Rectal smooth muscle tissue (tissue), 1 donor: ENCODE data around the gene DLEC1.
"Not testable (repeated sequence)": the region's sequence is repeated elsewhere in the genome, so short reads cannot be mapped to it uniquely, and the experiment has no call there.

ENCODE experiments used
- H3K27ac ChIP-seq: one replicate; pipeline ENCODE4 v1.7.0; 2013; ENCODE audit warnings: low read depth, low read length, inconsistent platforms
- H3K27me3 ChIP-seq: one replicate; pipeline ENCODE4 v1.7.0; 2013; ENCODE audit warnings: low read length; ENCODE audit not compliant: control insufficient read depth, insufficient read depth
- H3K36me3 ChIP-seq: one replicate; pipeline ENCODE4 v1.7.0; 2013; ENCODE audit warnings: low read length; ENCODE audit not compliant: control insufficient read depth, insufficient read depth
- H3K4me1 ChIP-seq: one replicate; pipeline ENCODE4 v1.7.0; 2013; ENCODE audit warnings: low read length; ENCODE audit not compliant: control insufficient read depth, insufficient read depth
- H3K4me3 ChIP-seq: one replicate; pipeline ENCODE4 v1.7.0; 2013; ENCODE audit warnings: low read length
- H3K9ac ChIP-seq: one replicate; pipeline ENCODE4 v1.7.0; 2013; ENCODE audit warnings: low read length

DLEC1 gene

GRCh38 chr3:38027466-38028465 lies 11.2 kb upstream of the DLEC1 start:
- peaks cover 4% of the 10 kb centered on the region for H3K27me3 ChIP-seq
- no peak overlapping the region for H3K9ac ChIP-seq
- H3K4me3 ChIP-seq = no peak overlapping the region
- H3K36me3 ChIP-seq = no peaks in the 10 kb centered on the region
- peaks cover 8% of the 10 kb centered on the region for H3K4me1 ChIP-seq
- no peak overlapping the region for H3K27ac ChIP-seq

DNA sequence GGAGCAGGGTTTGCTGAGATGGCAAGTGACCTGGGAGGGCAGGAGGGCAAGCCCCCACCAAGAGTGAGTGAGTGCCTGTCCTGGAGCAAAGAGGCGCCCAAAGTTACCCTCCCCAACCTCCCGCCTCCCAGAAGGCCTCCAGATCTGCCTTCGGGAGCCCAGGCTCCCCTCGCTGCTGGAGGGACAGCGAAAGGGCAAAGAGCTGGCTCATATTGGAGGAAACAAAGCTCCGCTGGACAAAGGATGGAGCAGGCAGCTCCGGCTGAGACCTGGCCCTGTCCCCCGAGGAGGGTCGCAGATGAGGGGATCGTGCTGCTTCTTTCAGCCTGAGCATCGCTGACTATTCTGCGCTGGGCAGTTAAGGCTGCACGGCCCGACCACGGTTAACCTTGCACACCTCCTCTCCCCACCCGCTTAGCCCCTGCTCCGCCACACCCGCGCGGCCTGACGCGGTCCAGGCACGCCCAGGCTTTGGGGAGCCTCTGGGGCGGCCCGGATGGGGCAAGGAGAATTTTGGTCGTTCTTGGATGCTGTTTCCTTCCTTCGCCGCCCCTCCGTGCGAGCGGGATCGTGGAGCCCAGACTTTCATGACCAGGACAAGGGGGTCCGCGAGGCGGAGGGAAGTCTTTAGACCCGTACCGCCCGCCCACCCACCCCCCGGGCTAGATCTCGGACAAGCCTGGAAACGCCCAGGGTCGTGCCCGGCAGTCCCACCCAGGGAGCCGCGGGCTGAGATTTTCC lies 10.2 kb upstream of the DLEC1 start:
- Histone ChIP-seq H3K4me3 (peak overlapping the region; percentile 65), H3K9ac (no peak overlapping the region)

DNA sequence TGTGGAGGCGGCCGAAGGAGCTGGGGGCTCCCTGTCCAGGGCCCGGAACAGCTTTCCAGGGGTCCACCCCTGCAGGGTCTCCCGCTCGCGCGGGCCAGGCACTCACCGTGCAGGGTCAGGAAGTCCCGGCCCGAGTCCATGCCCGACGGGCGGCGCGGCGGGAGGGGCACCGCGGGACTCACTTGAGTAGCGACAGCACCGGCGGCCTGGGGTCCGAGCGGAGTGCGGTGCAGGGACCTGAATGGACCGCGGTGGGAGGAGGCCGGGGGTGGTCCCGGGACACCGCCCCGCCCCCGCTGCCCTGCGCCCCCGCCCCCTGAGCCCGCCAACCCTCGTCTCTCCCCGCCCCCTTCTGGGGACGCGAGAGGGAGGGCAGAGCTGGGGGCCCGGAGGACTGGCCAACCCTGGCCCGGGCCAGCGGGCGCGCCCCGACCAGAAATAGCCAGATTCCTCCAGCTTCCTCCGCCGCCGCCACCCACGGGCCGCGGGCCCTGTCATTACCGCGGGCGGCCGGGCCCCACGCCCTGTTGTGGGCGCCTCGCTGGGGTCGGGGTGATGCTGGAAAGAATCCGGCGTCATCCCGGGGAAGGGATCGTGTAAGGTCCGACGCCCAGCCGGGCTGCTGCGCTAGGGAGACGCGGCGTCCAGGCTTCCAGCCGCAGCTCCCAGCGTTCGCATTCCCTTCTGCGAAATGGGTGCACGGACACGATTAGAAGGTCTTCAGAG lies 9.4 kb upstream of the DLEC1 start, which contains the start of gene PLCD1:
PLCD1 (minus strand) TSS at position 243 of the 726 bp plus-strand sequence; CDS start at position 140, 103 bp downstream.
- H3K36me3 ChIP-seq = no peaks in the 10 kb centered on the region
- H3K4me3 ChIP-seq = peak within 1 kb of the TSS; percentile 65
- peaks cover 8% of the 10 kb centered on the region for H3K4me1 ChIP-seq
- H3K9ac ChIP-seq = peak within 1 kb of the TSS; percentile 20
- peak within 1 kb of the TSS; percentile 69 for H3K27ac ChIP-seq
- H3K27me3 ChIP-seq = peaks cover 4% of the 10 kb centered on the region

More for the DNA sequence above, 10.2 kb upstream of the DLEC1 start:
- Histone ChIP-seq H3K27me3 (peaks cover 4% of the 10 kb centered on the region), H3K27ac (peak overlapping the region; percentile 69), H3K4me1 (peaks cover 8% of the 10 kb centered on the region), H3K36me3 (no peaks in the 10 kb centered on the region)

GRCh38 chr3:38030126-38031021 lies 8.6 kb upstream of the DLEC1 start:
- peaks cover 4% of the 10 kb centered on the region for H3K27me3 ChIP-seq
- peak overlapping the region; percentile 69 for H3K27ac ChIP-seq
- peaks cover 8% of the 10 kb centered on the region for H3K4me1 ChIP-seq
- H3K9ac ChIP-seq = peak overlapping the region; percentile 20
- H3K36me3 ChIP-seq = no peaks in the 10 kb centered on the region
- H3K4me3 ChIP-seq = peak overlapping the region; percentile 65

GRCh38 chr3:38031022-38031994 lies 7.7 kb upstream of the DLEC1 start:
- Histone ChIP-seq H3K9ac (no peak overlapping the region), H3K4me1 (peaks cover 4% of the 10 kb centered on the region), H3K27me3 (peaks cover 4% of the 10 kb centered on the region), H3K4me3 (no peak overlapping the region), H3K27ac (no peak overlapping the region), H3K36me3 (no peaks in the 10 kb centered on the region)

- Histone ChIP-seq H3K9ac (no peak overlapping the region), H3K4me1 (peaks cover 4% of the 10 kb centered on the region), H3K27ac (no peak overlapping the region), H3K36me3 (no peaks in the 10 kb centered on the region), H3K4me3 (no peak overlapping the region), H3K27me3 (peaks cover 4% of the 10 kb centered on the region)
These were observed 6.6 kb upstream of the DLEC1 start for GRCh38 chr3:38032328-38032865.

DNA sequence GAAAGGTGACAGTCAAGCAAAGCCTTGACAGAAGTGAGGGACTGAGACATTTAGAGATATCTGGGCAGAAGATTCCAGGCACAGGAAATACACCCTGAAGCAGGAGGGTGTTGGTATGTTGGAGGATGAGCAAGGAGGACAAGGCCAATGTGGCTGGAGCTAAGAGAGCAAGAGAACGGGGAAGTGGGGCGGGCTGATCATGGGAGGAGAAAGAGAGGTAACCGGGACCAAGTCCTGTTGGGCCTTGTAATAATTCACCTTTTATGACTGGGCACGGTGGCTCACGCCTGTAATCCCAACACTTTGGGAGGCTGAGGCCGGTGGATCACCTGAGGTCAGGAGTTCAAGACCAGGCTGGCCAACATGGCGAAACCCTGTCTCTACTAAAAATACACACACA lies 5.4 kb upstream of the DLEC1 start:
- not testable (repeated sequence) for H3K9ac ChIP-seq, H3K4me1 ChIP-seq, H3K27me3 ChIP-seq, H3K4me3 ChIP-seq, H3K27ac ChIP-seq, H3K36me3 ChIP-seq

DNA sequence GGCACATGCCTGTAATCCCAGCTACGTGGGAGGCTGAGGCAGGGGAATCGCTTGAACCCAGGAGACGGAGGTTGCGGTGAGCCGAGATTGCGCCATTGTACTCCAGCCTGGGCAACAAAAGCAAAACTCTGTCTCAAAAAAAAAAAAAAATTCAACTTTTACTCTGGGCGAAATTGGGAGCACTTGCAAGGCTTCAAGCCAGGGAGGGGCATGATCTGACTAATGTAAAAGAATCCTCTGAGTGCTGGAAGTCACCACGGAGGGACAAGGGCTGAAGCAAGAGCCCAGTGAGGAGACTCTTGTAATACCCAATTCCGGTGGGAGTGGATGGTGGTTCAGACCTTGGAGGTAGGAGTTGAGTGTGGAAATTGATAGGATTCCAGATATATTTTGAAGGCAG lies 4.7 kb upstream of the DLEC1 start:
- H3K27ac ChIP-seq, H3K4me1 ChIP-seq, H3K9ac ChIP-seq, H3K27me3 ChIP-seq, H3K36me3 ChIP-seq, H3K4me3 ChIP-seq: not testable (repeated sequence)

- H3K27ac ChIP-seq = no peak overlapping the region
- no peaks in the 10 kb centered on the region for H3K36me3 ChIP-seq
- H3K27me3 ChIP-seq = no peaks in the 10 kb centered on the region
- H3K4me3 ChIP-seq = no peak overlapping the region
- no peak overlapping the region for H3K9ac ChIP-seq
- H3K4me1 ChIP-seq = no peaks in the 10 kb centered on the region
These were observed 2.7 kb upstream of the DLEC1 start for GRCh38 chr3:38036286-38036685.

- H3K36me3 ChIP-seq = no peaks in the 10 kb centered on the region
- H3K27ac ChIP-seq = no peak overlapping the region
- H3K4me3 ChIP-seq = no peak overlapping the region
- no peaks in the 10 kb centered on the region for H3K4me1 ChIP-seq
- H3K27me3 ChIP-seq = no peaks in the 10 kb centered on the region
- no peak overlapping the region for H3K9ac ChIP-seq
These were observed 2.1 kb upstream of the DLEC1 start for GRCh38 chr3:38036906-38037305.
